Parathyroid adenoma (tissue), 2 donors: Measurements from ENCODE around the gene CRY2.

ENCODE experiments used
- H2AFZ ChIP-seq: fragments of 300-600 bp; sonication (generic); one replicate; pipeline ENCODE4 v1.7.0; 2017; ENCODE audit warnings: antibody characterized with exemption, mild to moderate bottlenecking
- H3K27ac ChIP-seq: fragments of 300-600 bp; sonication (generic); one replicate; pipeline ENCODE4 v1.7.0; 2017
- H3K27me3 ChIP-seq: fragments of 300-600 bp; sonication (generic); one replicate; pipeline ENCODE4 v1.7.0; 2017; ENCODE audit warnings: low read length; ENCODE audit not compliant: control insufficient read depth, insufficient read depth
- H3K36me3 ChIP-seq: fragments of 300-600 bp; sonication (generic); one replicate; pipeline ENCODE4 v1.7.0; 2017; ENCODE audit warnings: low read length; ENCODE audit not compliant: control insufficient read depth, insufficient read depth
- H3K4me1 ChIP-seq: fragments of 300-600 bp; sonication (generic); one replicate; pipeline ENCODE4 v1.7.0; 2017; ENCODE audit warnings: control low read depth
- H3K4me2 ChIP-seq: fragments of 300-600 bp; sonication (generic); one replicate; pipeline ENCODE4 v1.7.0; 2017; ENCODE audit warnings: low read length
- H3K4me3 ChIP-seq: fragments of 300-600 bp; sonication (generic); one replicate; pipeline ENCODE4 v1.7.0; 2017; ENCODE audit warnings: low read depth, low read length
- H3K79me2 ChIP-seq: fragments of 300-600 bp; sonication (generic); one replicate; pipeline ENCODE4 v1.7.0; 2017; ENCODE audit warnings: control low read depth
- H3K9ac ChIP-seq: fragments of 300-600 bp; sonication (generic); one replicate; pipeline ENCODE4 v1.7.0; 2017; ENCODE audit warnings: mild to moderate bottlenecking
- H3K9me3 ChIP-seq: fragments of 300-600 bp; sonication (generic); one replicate; pipeline ENCODE4 v1.7.0; 2017; ENCODE audit warnings: low read length; ENCODE audit not compliant: control insufficient read depth
- TF ChIP-seq, protein P1 (sequence below): fragments of 300-600 bp; sonication (generic); IDR thresholded peaks from one replicate; pipeline ENCODE4 v1.7.0; 2017; ENCODE audit warnings: antibody characterized with exemption, mild to moderate bottlenecking
- donor health status: primary hyperparathyroidism.

Gene CRY2

DNA sequence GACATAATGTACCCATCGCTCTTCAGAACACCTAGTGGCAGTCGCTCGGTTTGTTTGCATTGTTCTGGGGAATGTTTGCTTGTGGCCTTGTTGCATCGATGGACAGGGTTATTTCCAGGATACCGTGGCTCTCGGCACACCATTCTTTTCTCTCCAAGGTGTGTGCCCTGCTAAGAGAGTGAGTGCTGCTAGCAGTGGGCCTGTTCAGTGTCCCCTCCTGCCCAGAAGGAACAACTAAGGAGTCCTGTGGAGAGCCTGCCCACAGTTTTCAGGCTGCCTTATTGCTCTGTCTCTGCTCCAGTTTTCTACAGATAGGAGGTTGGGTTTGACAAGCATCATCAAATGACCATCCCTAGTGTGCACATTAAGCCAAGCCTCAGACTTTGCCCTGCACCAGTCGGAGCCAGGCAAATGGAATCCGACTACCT lies 1.4 kb downstream of the CRY2 start:
- H3K4me3 ChIP-seq = peak overlapping the region; percentile 78
- H2AFZ ChIP-seq = no peak overlapping the region
- no peak overlapping the region for H3K9ac ChIP-seq
- peak overlapping the region; percentile 82 for H3K27ac ChIP-seq
- H3K36me3 ChIP-seq = no peaks in the 10 kb centered on the region
- no peaks in the 10 kb centered on the region for H3K4me1 ChIP-seq
- no peaks in the 10 kb centered on the region for H3K27me3 ChIP-seq
- H3K79me2 ChIP-seq = peaks cover 40% of the 10 kb centered on the region
- H3K9me3 ChIP-seq = no peaks in the 10 kb centered on the region
- TF ChIP-seq, protein P1, sequence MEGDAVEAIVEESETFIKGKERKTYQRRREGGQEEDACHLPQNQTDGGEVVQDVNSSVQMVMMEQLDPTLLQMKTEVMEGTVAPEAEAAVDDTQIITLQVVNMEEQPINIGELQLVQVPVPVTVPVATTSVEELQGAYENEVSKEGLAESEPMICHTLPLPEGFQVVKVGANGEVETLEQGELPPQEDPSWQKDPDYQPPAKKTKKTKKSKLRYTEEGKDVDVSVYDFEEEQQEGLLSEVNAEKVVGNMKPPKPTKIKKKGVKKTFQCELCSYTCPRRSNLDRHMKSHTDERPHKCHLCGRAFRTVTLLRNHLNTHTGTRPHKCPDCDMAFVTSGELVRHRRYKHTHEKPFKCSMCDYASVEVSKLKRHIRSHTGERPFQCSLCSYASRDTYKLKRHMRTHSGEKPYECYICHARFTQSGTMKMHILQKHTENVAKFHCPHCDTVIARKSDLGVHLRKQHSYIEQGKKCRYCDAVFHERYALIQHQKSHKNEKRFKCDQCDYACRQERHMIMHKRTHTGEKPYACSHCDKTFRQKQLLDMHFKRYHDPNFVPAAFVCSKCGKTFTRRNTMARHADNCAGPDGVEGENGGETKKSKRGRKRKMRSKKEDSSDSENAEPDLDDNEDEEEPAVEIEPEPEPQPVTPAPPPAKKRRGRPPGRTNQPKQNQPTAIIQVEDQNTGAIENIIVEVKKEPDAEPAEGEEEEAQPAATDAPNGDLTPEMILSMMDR = no peak
- peak overlapping the region; percentile 64 for H3K4me2 ChIP-seq

DNA sequence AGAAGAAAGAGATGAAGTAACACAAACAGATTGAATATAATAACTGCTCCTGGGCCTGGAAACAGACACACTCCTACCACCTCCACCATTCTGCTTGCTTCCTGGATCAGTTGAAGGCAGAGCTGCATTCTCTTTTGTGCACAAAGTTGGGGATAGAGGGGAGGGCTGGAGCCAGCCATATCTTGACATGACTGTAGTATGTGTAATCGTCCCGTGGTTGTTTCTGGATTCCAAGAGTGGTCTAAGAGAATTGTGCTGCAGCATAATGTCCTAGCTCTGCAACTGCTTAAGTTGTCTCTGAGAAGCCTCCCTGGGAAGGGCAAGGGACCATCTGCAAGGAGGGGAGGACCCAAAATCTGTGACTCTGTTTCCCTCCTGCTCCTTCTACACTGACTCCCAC lies 3.2 kb downstream of the CRY2 start:
- no peak overlapping the region for H3K27ac ChIP-seq
- H3K9me3 ChIP-seq = no peaks in the 10 kb centered on the region
- no peaks in the 10 kb centered on the region for H3K27me3 ChIP-seq
- H3K79me2 ChIP-seq = peaks cover 44% of the 10 kb centered on the region
- no peak overlapping the region for H3K9ac ChIP-seq
- H2AFZ ChIP-seq = no peak overlapping the region
- TF ChIP-seq, protein P1 = no peak
- H3K4me2 ChIP-seq = no peak overlapping the region
- no peaks in the 10 kb centered on the region for H3K36me3 ChIP-seq
- H3K4me3 ChIP-seq = no peak overlapping the region
- H3K4me1 ChIP-seq = no peaks in the 10 kb centered on the region

DNA sequence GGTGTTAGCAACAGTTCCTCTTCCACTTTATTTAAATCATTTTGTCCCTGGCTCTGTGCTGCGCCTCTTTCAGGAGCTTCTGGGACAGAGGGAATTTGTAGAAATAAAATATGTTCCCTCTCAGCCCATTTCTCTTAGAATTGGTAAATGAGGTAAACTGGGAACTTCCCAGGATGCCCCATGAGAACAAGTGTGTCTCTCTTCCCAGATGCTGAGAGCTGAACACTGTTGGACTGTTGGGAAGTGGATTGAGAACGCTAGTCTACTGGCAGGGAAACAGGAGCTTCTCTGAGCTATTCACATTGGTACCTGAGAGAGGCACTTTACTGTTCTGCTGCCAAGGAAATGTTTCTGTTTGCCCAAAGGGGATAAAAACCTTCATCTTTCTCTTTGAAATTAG lies 4.0 kb downstream of the CRY2 start:
- no peak overlapping the region for H3K4me3 ChIP-seq
- H3K4me1 ChIP-seq = no peaks in the 10 kb centered on the region
- no peak overlapping the region for H3K4me2 ChIP-seq
- no peak overlapping the region for H3K27ac ChIP-seq
- H3K79me2 ChIP-seq = peaks cover 44% of the 10 kb centered on the region
- TF ChIP-seq, protein P1 = no peak
- H3K27me3 ChIP-seq = no peaks in the 10 kb centered on the region
- no peaks in the 10 kb centered on the region for H3K9me3 ChIP-seq
- H2AFZ ChIP-seq = no peak overlapping the region
- no peaks in the 10 kb centered on the region for H3K36me3 ChIP-seq
- H3K9ac ChIP-seq = no peak overlapping the region

DNA sequence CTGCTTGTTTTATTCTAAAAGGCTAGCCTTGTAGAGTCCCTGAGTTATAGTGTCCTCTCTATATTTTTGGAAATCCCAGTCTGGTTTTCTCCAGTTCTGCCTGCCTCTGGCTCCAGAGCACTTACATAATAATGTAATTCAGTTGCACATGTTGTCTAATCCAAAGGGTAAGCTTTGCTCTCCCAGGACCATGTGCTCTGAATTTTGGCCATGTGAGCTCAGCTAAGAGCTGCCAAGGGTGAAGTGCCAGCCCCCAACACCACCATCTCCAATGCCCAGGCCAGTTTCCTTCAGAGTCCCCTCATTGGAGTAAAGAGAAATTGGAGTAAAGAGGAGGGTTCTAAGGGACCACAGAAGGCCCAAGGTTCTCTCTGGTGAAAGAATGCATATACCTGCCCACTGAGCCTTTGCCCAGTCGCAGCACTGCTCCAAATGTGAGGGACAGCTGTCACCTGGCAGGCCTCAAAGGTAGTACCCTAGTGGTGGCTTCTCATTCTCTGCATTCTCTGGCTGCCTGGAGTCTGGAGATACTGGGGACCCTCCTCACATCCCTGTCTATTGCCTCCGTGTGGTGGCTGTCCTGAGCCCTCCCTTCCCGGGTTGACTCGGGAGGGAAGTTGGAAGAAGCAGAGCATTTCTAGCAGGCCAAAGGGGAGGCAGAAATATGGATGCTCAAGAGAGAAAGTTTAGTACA lies 4.9 kb downstream of the CRY2 start:
- Histone ChIP-seq H3K4me3 (no peak overlapping the region), H2AFZ (no peak overlapping the region), H3K79me2 (peaks cover 44% of the 10 kb centered on the region), H3K27me3 (no peaks in the 10 kb centered on the region), H3K27ac (no peak overlapping the region), H3K4me1 (no peaks in the 10 kb centered on the region), H3K36me3 (no peaks in the 10 kb centered on the region), H3K9ac (no peak overlapping the region), H3K9me3 (no peaks in the 10 kb centered on the region), H3K4me2 (no peak overlapping the region)
- TF ChIP-seq, protein P1 = no peak

DNA sequence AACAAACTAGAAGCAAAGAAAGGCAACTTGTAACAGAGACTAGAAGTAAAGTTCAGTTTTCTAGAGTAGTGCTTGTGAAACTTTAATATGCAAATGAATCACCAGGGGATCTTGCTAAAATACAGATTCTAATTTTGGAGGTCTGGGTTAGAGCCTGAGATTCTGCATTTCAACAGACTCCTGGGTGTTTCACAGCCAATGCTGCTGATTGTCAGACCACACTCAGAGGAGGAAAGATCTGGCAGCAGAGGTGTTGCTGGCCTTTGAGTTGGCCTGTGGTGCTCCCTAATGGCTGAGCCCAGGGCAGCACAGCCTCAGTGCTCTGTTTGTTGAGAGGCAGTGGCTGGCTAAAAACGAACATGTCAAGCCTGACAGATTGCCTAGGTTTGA lies 5.4 kb downstream of the CRY2 start:
- no peaks in the 10 kb centered on the region for H3K36me3 ChIP-seq
- TF ChIP-seq, protein P1 = no peak
- no peaks in the 10 kb centered on the region for H3K9me3 ChIP-seq
- no peak overlapping the region for H3K9ac ChIP-seq
- H3K4me3 ChIP-seq = no peak overlapping the region
- H3K79me2 ChIP-seq = peaks cover 44% of the 10 kb centered on the region
- H3K4me1 ChIP-seq = peaks cover under 1% of the 10 kb centered on the region
- H3K4me2 ChIP-seq = no peak overlapping the region
- no peak overlapping the region for H2AFZ ChIP-seq
- no peak overlapping the region for H3K27ac ChIP-seq
- H3K27me3 ChIP-seq = no peaks in the 10 kb centered on the region
